Measurements from ENCODE around the gene MGAT3.

- TF ChIP-seq TCF7L2 (IDR thresholded peaks at IDR 0.05; ENCODE audit: low read depth, low read length): no peak
- no peak for TF ChIP-seq CTCF (IDR thresholded peaks at IDR 0.05)
- no peak for TF ChIP-seq POLR2AphosphoS5 (IDR thresholded peaks at IDR 0.05; ENCODE audit: low read depth, low read length)
- no peak for TF ChIP-seq SIN3A (IDR thresholded peaks at IDR 0.05; ENCODE audit: borderline replicate concordance, insufficient read depth, low read depth, low read length)
Observed at GRCh38 chr22:39434243-39434653, 22.6 kb upstream of the MGAT3 start.
